CD4-positive, CD25-positive, alpha-beta regulatory T cell (primary cell): ENCODE measurements around the gene ARID1B. TPM values are rescaled to one million over a fixed set of nuclear protein-coding genes. Genes with fewer than 3 reads are reported as not detected.

Experiments
- ATAC-seq, 2 donors: fragments of 150-1000 bp; cut with Tn5 transposase; one replicate each; pipeline ENCODE4 v1.10.0; 2021; ENCODE audit warnings: low read depth in 2 of 2, moderate number of reproducible peaks in 2 of 2, moderate library complexity in 1 of 2
- DNase-seq, 3 donors: peaks; one replicate each; pipeline versions ENCODE4 v3.0.0 to v3.0.0-alpha.2; 2012 to 2022; ENCODE audit warnings: mixed read lengths in 1 of 3
- H3K27ac ChIP-seq: one replicate; pipeline ENCODE4 v1.7.0; 2013; ENCODE audit warnings: mild to moderate bottlenecking, low read length; ENCODE audit not compliant: insufficient read depth, poor library complexity, severe bottlenecking
- H3K27me3 ChIP-seq: one replicate; pipeline ENCODE4 v1.7.0; 2013; ENCODE audit warnings: low read length; ENCODE audit not compliant: control insufficient read depth, insufficient read depth
- H3K36me3 ChIP-seq: one replicate; pipeline ENCODE4 v1.7.0; 2013; ENCODE audit warnings: mild to moderate bottlenecking, low read length, moderate library complexity; ENCODE audit not compliant: control insufficient read depth, insufficient read depth
- H3K4me1 ChIP-seq: 2 replicates; pipeline ENCODE4 v1.7.0; 2013; ENCODE audit warnings: mild to moderate bottlenecking, low read length; ENCODE audit not compliant: insufficient read depth, control insufficient read depth, poor library complexity, severe bottlenecking
- H3K4me3 ChIP-seq: one replicate; pipeline ENCODE4 v1.7.0; 2013; ENCODE audit warnings: low read depth, mild to moderate bottlenecking, low read length, moderate library complexity
- H3K9me3 ChIP-seq, 2 experiments: 1 replicate in 1 of 2; 2 replicates in 1 of 2; pipeline ENCODE4 v1.7.0; 2013; ENCODE audit warnings: low read length in 2 of 2, mild to moderate bottlenecking in 1 of 2, moderate library complexity in 1 of 2; ENCODE audit not compliant: control insufficient read depth in 2 of 2
- H3K27ac Mint-ChIP-seq, 3 donors: one replicate each; pipeline ENCODE4 v1.8.0; 2020 to 2022; ENCODE audit warnings: mild to moderate bottlenecking in 3 of 3, mixed read lengths in 3 of 3, moderate library complexity in 2 of 3
- H3K27me3 Mint-ChIP-seq: one replicate; pipeline ENCODE4 v1.8.0; 2022; ENCODE audit warnings: mild to moderate bottlenecking, mixed read lengths
- H3K36me3 Mint-ChIP-seq: one replicate; pipeline ENCODE4 v1.8.0; 2020; ENCODE audit warnings: mixed read lengths
- H3K4me1 Mint-ChIP-seq, 4 donors: one replicate each; pipeline ENCODE4 v1.8.0; 2020 to 2022; ENCODE audit warnings: mixed read lengths in 4 of 4, mild to moderate bottlenecking in 1 of 4
- H3K4me3 Mint-ChIP-seq, 4 donors: one replicate each; pipeline ENCODE4 v1.8.0; 2020 to 2022; ENCODE audit warnings: mild to moderate bottlenecking in 4 of 4, mixed read lengths in 4 of 4, moderate library complexity in 3 of 4
- H3K9me3 Mint-ChIP-seq, 7 donors: one replicate each; pipeline ENCODE4 v1.8.0; 2020 to 2022; ENCODE audit warnings: mixed read lengths in 7 of 7, mild to moderate bottlenecking in 3 of 7, moderate library complexity in 2 of 7
- polyA plus RNA-seq, 4 donors: library from polyadenylated mRNA; unstranded; fragments of 300-500 nt; fragmentation: Illumina TruSeq; gene quantifications; one replicate each; pipeline ENCODE4 v1.2.3, GENCODE V29; 2021
- total RNA-seq: library from RNA; stranded (reverse); gene quantifications from one replicate; pipeline ENCODE4 v1.2.3, GENCODE V29; 2022

Gene ARID1B
- total and polyA plus RNA-seq, 5 donors from 2014 or later, result 9.8 to 186 (median 12.4) TPM

DNA sequence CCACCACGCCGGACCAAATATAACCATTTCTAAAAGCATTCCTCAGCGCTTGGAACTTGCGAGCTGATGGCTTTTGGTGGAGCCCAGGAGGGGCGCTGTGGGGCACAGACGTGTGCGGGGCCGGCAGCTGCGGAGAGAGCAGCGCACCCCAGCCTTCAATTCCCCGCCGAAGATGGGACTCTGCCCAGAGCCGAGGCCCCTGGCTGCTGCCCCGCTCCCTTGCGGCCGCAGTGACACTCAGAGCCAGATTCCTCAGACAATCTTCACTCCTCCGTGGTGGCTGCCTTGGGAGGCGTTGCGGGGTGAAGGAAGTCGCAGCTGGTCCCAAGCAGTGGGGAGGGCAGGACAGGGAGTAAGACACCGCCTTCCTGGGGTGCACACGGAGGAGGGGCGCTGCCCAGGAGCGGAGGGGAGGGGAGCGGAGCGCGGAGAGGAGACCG, 458.4 kb downstream of the ARID1B start:
- peaks cover 74% of the 10 kb centered on the region for H3K27me3 Mint-ChIP-seq
- peak overlapping the region; percentile 87 to 93 (median 89) for H3K4me3 Mint-ChIP-seq
- Histone ChIP-seq H3K27me3 (peaks cover 24% of the 10 kb centered on the region), H3K4me3 (no peak overlapping the region), H3K27ac (no peak overlapping the region), H3K36me3 (no peaks in the 10 kb centered on the region), H3K9me3 (no peaks in the 10 kb centered on the region), H3K4me1 (peaks cover 21% of the 10 kb centered on the region)
- no peaks in the 10 kb centered on the region for H3K36me3 Mint-ChIP-seq
- H3K27ac Mint-ChIP-seq, result peak overlapping the region; percentile 85 to 89 (median 88)
- H3K9me3 Mint-ChIP-seq, result peaks cover 0 to 9% (median 2%) of the 10 kb centered on the region in 7 donors
- H3K4me1 Mint-ChIP-seq, result peaks cover 6 to 24% (median 10%) of the 10 kb centered on the region in 4 donors
- ATAC-seq (peak; percentile 64 to 75), DNase-seq (peak; percentile 10 to 56 (median 46))

DNA sequence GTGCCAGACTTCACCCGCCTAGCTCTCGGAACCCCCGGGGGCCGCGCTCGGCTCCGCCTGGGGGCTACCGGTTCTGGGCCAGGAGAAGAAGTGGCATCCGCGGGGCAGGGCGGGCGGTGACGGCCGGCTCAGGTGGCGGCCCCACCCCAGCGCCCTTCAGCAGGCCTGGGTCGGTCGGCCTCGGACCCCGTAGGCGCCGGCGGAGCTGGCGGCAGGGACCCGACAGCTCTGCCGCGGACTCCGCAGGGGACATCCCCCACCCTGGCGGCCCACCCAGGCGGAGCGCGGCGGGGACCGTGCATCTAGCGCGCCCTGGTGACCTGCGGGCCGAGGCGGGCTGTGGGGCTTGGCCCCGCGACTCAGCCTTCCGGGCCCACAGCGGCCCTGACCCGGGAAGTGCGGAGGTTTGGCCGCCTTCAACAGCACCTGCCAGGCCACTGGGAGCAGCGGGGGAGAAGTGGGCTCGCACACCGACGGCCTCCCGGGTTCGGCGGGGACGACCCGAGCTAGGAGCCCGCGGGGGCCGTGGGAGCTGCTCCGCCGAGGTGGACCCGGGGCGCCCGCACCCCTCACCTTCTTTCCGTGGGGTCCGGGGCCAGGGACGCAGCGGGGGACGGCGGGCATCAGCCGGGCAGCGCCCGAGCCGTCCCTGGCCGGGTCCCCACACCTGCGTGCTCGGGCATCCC, 459.0 kb downstream of the ARID1B start:
- H3K27me3 ChIP-seq, result peaks cover 24% of the 10 kb centered on the region
- DNase-seq, result no peak
- H3K27me3 Mint-ChIP-seq, result peaks cover 80% of the 10 kb centered on the region

DNA sequence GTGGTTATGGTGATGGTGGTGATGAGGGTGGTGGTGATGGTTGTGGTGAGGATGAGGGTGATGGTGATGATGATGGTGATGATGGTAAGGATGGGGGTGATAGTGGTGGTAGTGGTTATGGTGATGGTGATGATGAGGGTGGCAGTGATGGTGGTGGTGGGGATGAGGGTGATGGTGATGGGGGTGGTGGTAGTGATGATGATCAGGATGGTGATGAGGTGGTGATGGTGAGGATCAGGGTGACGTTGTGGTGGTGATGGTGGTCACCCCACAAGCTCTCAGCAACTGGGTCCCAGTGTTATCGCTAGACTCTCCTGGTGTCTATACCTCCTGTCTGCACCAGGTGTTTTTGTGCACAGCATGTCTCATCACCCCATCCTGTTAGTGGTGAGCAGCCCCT, 461.2 kb downstream of the ARID1B start:
- H3K4me1 ChIP-seq, result peaks cover 21% of the 10 kb centered on the region
- no peak overlapping the region for H3K27ac Mint-ChIP-seq
- H3K27me3 ChIP-seq, result peaks cover 21% of the 10 kb centered on the region
- H3K9me3 Mint-ChIP-seq, result peaks cover 0 to 6% (median 2%) of the 10 kb centered on the region in 7 donors
- DNase-seq, result no peak
- peaks cover 72% of the 10 kb centered on the region for H3K27me3 Mint-ChIP-seq
- no peak overlapping the region for H3K4me3 ChIP-seq
- H3K9me3 ChIP-seq, result no peaks in the 10 kb centered on the region
- no peak for ATAC-seq
- H3K36me3 ChIP-seq, result no peaks in the 10 kb centered on the region
- H3K27ac ChIP-seq, result no peak overlapping the region
- peaks cover 6 to 24% (median 10%) of the 10 kb centered on the region in 4 donors for H3K4me1 Mint-ChIP-seq
- H3K36me3 Mint-ChIP-seq, result no peaks in the 10 kb centered on the region
- no peak overlapping the region for H3K4me3 Mint-ChIP-seq

More for the DNA sequence above, 459.0 kb downstream of the ARID1B start:
- peaks cover 21% of the 10 kb centered on the region for H3K4me1 ChIP-seq
- peak overlapping the region in 3 of 4 donors; percentile 87 to 91 (median 87) for H3K4me3 Mint-ChIP-seq
- peaks cover 6 to 24% (median 10%) of the 10 kb centered on the region in 4 donors for H3K4me1 Mint-ChIP-seq
- H3K9me3 ChIP-seq, result no peaks in the 10 kb centered on the region
- H3K27ac Mint-ChIP-seq, result peak overlapping the region in 2 of 3 donors; percentile 88 to 89
- H3K36me3 ChIP-seq, result no peaks in the 10 kb centered on the region
- ATAC-seq, result peak; percentile 21 to 44
- H3K4me3 ChIP-seq, result no peak overlapping the region
- H3K9me3 Mint-ChIP-seq, result peaks cover 0 to 9% (median 2%) of the 10 kb centered on the region in 7 donors
- H3K27ac ChIP-seq, result no peak overlapping the region
- H3K36me3 Mint-ChIP-seq, result no peaks in the 10 kb centered on the region

DNA sequence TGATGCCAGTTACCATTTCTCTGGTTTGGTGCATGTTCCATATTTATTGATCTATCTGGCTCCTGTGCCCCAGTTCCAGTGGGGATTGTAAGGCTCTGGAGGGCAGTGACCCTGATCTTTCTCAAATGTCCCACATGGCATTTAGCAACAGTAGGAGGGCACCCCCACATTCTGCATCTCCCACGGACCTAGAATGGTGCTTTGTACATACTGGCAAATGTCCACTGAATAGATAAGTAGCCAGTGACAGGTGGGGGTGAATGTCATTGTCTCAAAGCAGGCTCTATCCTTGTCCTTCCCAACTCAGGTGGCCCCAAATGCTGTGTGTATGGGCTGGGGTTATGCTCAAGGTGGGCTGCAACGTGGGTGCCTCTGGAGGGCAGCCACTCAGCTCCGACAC, 462.0 kb downstream of the ARID1B start:
- Mint-ChIP-seq H3K27me3 (peaks cover 67% of the 10 kb centered on the region), H3K9me3 (peaks cover 0 to 6% (median 2%) of the 10 kb centered on the region in 7 donors), H3K27ac (no peak overlapping the region), H3K4me1 (peaks cover 4 to 20% (median 10%) of the 10 kb centered on the region in 4 donors), H3K36me3 (no peaks in the 10 kb centered on the region), H3K4me3 (no peak overlapping the region)
- Histone ChIP-seq H3K27me3 (peaks cover 15% of the 10 kb centered on the region), H3K36me3 (no peaks in the 10 kb centered on the region), H3K9me3 (no peaks in the 10 kb centered on the region), H3K27ac (no peak overlapping the region), H3K4me3 (no peak overlapping the region), H3K4me1 (peaks cover 21% of the 10 kb centered on the region)
- no peak for ATAC-seq
- no peak for DNase-seq

DNA sequence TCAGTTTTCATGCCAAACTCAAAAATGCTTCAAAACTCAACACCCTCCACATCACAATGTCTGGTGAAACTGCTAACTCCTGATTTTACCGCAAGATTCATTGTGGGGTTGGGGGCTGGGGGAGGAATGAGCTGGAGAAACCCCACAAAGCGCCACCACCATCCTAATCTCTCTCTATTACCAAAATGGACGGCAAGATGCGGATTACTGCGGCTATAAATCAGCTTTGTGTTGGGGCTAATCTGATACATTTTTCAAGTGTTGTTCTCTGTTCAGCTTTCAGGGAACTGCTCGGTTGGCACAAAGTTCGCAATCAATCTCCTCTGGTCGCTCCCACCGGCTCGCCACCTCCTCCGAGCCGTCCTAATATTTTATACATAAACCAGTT, 462.5 kb downstream of the ARID1B start:
- no peak overlapping the region for H3K4me3 ChIP-seq
- DNase-seq (no peak), ATAC-seq (no peak)
- Mint-ChIP-seq H3K9me3 (peaks cover 0 to 6% (median 3%) of the 10 kb centered on the region in 7 donors), H3K4me1 (peaks cover 3 to 16% (median 9%) of the 10 kb centered on the region in 4 donors), H3K27ac (no peak overlapping the region), H3K27me3 (peaks cover 67% of the 10 kb centered on the region), H3K4me3 (no peak overlapping the region), H3K36me3 (no peaks in the 10 kb centered on the region)
- H3K27me3 ChIP-seq, result peaks cover 12% of the 10 kb centered on the region
- H3K27ac ChIP-seq, result no peak overlapping the region
- no peaks in the 10 kb centered on the region for H3K36me3 ChIP-seq
- peaks cover 21% of the 10 kb centered on the region for H3K4me1 ChIP-seq
- H3K9me3 ChIP-seq, result no peaks in the 10 kb centered on the region

DNA sequence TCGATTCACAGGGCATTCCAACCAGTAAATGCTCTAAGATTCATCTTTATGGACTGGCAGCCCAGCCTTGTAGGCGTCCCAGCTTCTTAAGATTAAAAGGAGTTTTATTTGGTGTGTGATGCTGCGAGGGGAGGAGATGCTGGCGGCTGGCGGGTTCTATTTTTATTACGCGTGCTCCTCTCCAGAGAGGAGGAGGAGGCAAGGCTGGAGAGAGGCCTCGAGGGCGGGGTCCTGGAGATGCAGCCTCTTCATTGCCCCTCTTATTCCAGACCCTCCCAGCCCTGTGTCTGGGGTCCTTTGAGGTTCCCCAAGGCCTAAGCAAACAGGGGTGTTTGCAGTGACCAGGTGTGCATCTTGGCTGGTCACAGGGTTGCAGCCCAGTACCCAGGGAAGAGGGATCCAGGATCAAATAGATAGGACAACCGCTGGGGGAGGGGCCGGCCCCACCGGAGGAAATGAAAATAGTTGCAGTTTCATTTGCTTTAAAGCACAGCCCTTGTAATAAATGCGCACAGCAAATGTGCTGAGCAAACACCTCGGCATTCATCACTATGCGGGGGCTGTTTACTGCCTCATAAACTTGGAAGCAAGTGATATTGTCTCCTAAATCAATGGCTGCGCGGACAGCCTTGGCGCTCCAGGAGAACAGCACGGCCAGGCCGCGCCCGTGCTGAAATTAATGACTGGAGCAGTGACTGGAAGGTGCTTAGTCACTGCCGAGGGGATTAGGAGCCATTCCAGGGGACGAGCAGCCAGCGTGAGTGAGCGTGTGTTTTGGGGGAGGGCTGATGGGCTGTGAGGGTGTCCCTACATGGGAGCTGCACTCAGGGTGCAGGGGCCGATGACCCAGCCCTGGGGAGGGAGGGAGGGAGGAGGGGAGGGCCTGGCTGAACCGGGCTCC, 463.1 kb downstream of the ARID1B start:
- DNase-seq, result peak in 1 of 3 donors; percentile 29
- Histone ChIP-seq H3K4me1 (peaks cover 18% of the 10 kb centered on the region), H3K27ac (no peak overlapping the region), H3K4me3 (no peak overlapping the region), H3K27me3 (peaks cover 7% of the 10 kb centered on the region), H3K9me3 (no peaks in the 10 kb centered on the region), H3K36me3 (no peaks in the 10 kb centered on the region)
- Mint-ChIP-seq H3K4me1 (peaks cover 0 to 10% (median 6%) of the 10 kb centered on the region in 4 donors), H3K27ac (no peak overlapping the region), H3K4me3 (peak overlapping the region in 1 of 4 donors; percentile 36), H3K27me3 (peaks cover 61% of the 10 kb centered on the region), H3K9me3 (peaks cover 0 to 6% (median 2%) of the 10 kb centered on the region in 7 donors), H3K36me3 (no peaks in the 10 kb centered on the region)
- no peak for ATAC-seq

DNA sequence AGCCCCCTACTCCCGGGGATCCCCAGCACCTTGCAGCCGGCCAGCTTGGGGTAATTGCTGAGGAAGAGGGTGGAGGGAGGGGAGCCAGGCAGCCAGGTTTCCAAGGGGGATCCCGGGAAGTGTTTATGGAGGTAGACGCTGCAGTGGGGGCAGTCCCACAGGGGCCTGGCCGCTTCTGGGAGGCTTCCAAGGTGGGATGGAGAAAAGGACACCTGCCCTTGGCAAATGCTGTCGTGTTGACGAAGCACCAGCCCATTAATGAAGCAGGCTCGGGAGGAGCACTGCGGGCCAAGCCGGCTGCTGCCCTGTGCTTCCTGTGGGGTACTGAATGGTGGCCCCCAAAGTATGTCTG, 463.8 kb downstream of the ARID1B start:
- H3K27me3 Mint-ChIP-seq, result peaks cover 56% of the 10 kb centered on the region
- H3K36me3 Mint-ChIP-seq, result no peaks in the 10 kb centered on the region
- Histone ChIP-seq H3K36me3 (no peaks in the 10 kb centered on the region), H3K27ac (no peak overlapping the region), H3K4me3 (no peak overlapping the region), H3K27me3 (peaks cover 7% of the 10 kb centered on the region), H3K9me3 (no peaks in the 10 kb centered on the region), H3K4me1 (peaks cover 12% of the 10 kb centered on the region)
- ATAC-seq (no peak), DNase-seq (no peak)
- H3K4me1 Mint-ChIP-seq, result peaks cover 0 to 6% (median 3%) of the 10 kb centered on the region in 4 donors
- peak overlapping the region in 1 of 4 donors; percentile 17 for H3K4me3 Mint-ChIP-seq
- no peak overlapping the region for H3K27ac Mint-ChIP-seq
- H3K9me3 Mint-ChIP-seq, result peaks cover 0 to 6% (median 2%) of the 10 kb centered on the region in 7 donors
